ENCODE measurements around the gene COL27A1. TPM values are rescaled to one million over a fixed set of nuclear protein-coding genes. Genes with fewer than 3 reads are reported as not detected.

COL27A1 gene
- total and polyA plus RNA-seq, 9 of the 15 experiments (the other 6 are each of a cell fraction or from before 2014, with no cell fraction given): 0.07 TPM; not detected in 8

DNA sequence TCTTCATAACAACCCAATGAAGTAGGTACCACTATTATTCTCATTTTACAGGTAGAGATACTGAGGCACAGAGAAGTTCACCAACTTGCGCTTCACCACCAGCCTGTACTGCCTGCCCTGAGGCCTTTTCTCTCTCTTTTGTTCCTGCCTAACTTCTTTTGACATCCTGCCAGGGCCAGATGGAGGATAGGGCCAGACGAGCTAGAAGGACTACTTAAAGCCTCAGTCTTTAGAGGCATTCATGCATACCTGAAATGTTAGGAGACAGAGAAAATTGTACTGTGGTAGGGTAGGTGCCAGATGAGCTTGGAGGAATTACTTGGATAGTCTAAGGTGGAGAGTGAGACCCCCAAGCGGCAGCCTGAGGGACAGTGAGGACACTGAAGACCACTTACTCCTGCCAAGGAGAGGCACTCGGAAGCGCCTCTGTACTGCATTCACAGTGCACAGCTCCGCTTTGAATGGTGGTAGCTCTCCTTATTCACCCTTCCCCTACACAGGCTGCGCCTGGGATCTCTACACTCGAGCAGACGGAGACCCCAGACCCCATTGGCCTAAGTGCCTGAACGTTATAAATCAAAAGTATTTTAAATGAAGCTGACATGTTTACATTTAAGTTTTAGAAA, 161.4 kb downstream of the COL27A1 start (continued):
- TF ChIP-seq SIN3B (IDR thresholded peaks at IDR 0.05; ENCODE audit: low read depth) (no peak), DACH1 (IDR thresholded peaks at IDR 0.05; ENCODE audit: partially characterized antibody) (no peak), GABPB1 (CRISPR knock-in tag; IDR thresholded peaks at IDR 0.05) (no peak)
- TF ChIP-seq, protein P1, sequence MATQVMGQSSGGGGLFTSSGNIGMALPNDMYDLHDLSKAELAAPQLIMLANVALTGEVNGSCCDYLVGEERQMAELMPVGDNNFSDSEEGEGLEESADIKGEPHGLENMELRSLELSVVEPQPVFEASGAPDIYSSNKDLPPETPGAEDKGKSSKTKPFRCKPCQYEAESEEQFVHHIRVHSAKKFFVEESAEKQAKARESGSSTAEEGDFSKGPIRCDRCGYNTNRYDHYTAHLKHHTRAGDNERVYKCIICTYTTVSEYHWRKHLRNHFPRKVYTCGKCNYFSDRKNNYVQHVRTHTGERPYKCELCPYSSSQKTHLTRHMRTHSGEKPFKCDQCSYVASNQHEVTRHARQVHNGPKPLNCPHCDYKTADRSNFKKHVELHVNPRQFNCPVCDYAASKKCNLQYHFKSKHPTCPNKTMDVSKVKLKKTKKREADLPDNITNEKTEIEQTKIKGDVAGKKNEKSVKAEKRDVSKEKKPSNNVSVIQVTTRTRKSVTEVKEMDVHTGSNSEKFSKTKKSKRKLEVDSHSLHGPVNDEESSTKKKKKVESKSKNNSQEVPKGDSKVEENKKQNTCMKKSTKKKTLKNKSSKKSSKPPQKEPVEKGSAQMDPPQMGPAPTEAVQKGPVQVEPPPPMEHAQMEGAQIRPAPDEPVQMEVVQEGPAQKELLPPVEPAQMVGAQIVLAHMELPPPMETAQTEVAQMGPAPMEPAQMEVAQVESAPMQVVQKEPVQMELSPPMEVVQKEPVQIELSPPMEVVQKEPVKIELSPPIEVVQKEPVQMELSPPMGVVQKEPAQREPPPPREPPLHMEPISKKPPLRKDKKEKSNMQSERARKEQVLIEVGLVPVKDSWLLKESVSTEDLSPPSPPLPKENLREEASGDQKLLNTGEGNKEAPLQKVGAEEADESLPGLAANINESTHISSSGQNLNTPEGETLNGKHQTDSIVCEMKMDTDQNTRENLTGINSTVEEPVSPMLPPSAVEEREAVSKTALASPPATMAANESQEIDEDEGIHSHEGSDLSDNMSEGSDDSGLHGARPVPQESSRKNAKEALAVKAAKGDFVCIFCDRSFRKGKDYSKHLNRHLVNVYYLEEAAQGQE (IDR thresholded peaks at IDR 0.05; ENCODE audit: borderline replicate concordance): no peak
- TF ChIP-seq, protein P1 (CRISPR knock-in tag; IDR thresholded peaks at IDR 0.05; ENCODE audit: low read depth): no peak
- TF ChIP-seq, protein P2, sequence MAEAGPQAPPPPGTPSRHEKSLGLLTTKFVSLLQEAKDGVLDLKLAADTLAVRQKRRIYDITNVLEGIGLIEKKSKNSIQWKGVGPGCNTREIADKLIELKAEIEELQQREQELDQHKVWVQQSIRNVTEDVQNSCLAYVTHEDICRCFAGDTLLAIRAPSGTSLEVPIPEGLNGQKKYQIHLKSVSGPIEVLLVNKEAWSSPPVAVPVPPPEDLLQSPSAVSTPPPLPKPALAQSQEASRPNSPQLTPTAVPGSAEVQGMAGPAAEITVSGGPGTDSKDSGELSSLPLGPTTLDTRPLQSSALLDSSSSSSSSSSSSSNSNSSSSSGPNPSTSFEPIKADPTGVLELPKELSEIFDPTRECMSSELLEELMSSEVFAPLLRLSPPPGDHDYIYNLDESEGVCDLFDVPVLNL (CRISPR knock-in tag; IDR thresholded peaks at IDR 0.05; ENCODE audit: low read depth): no peak
- TF ChIP-seq, protein P3, sequence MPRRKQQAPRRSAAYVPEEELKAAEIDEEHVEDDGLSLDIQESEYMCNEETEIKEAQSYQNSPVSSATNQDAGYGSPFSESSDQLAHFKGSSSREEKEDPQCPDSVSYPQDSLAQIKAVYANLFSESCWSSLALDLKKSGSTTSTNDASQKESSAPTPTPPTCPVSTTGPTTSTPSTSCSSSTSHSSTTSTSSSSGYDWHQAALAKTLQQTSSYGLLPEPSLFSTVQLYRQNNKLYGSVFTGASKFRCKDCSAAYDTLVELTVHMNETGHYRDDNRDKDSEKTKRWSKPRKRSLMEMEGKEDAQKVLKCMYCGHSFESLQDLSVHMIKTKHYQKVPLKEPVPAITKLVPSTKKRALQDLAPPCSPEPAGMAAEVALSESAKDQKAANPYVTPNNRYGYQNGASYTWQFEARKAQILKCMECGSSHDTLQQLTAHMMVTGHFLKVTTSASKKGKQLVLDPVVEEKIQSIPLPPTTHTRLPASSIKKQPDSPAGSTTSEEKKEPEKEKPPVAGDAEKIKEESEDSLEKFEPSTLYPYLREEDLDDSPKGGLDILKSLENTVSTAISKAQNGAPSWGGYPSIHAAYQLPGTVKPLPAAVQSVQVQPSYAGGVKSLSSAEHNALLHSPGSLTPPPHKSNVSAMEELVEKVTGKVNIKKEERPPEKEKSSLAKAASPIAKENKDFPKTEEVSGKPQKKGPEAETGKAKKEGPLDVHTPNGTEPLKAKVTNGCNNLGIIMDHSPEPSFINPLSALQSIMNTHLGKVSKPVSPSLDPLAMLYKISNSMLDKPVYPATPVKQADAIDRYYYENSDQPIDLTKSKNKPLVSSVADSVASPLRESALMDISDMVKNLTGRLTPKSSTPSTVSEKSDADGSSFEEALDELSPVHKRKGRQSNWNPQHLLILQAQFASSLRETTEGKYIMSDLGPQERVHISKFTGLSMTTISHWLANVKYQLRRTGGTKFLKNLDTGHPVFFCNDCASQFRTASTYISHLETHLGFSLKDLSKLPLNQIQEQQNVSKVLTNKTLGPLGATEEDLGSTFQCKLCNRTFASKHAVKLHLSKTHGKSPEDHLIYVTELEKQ (CRISPR knock-in tag; IDR thresholded peaks at IDR 0.05): no peak

All from K562 (cell line).